GM21528 (cell line): ENCODE results near the gene MXI1.

Source experiments
- ATAC-seq: cut with Tn5 transposase; IDR thresholded peaks from one replicate; pipeline ENCODE4 v1.9.1; 2021; ENCODE audit warnings: mild to moderate bottlenecking, moderate library complexity; ENCODE audit not compliant: unreplicated experiment, low FRiP score

Gene MXI1

DNA sequence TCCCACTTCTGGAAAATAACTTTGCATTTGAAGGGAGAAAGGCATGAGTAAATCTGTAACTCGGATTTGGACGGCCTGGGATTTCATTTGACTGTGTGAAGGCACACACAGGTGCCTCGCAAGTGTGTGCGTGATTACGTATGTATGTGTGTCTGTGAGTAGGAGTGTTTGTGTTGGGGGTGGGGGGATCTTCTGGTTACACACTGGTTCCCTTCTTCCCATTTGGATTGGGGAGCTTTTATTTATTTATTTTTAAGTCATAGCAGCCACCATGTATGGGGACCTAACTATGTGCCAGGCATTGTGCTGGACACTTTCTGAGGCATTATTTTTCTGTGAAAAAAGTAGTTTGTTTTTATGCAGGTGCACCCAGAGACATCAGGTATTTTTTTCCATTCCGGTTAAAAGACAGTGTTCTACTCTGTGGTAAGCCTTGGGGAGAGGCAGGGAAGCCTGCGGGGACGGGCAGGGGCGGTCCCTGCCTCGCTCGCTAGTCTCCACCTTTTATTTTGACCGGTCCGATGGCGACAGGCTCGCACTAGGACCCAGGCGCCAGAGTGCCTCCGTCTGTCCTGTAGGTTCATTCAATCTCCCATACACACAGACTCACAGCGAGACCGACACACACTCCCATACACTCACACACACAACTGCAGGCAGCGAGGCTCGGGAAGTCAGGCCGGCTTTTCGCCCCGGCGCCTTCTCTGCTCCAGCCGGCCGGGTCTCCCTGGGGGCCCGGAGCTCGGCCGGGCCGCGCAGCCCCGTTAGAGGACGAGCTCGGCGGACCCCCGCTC is at the start of gene MXI1:
Gene MXI1, plus strand, starts transcription at position 595 of the 794 bp plus-strand sequence. CDS start 204 bp downstream, outside the sequence.
- peak; percentile 46 for ATAC-seq

DNA sequence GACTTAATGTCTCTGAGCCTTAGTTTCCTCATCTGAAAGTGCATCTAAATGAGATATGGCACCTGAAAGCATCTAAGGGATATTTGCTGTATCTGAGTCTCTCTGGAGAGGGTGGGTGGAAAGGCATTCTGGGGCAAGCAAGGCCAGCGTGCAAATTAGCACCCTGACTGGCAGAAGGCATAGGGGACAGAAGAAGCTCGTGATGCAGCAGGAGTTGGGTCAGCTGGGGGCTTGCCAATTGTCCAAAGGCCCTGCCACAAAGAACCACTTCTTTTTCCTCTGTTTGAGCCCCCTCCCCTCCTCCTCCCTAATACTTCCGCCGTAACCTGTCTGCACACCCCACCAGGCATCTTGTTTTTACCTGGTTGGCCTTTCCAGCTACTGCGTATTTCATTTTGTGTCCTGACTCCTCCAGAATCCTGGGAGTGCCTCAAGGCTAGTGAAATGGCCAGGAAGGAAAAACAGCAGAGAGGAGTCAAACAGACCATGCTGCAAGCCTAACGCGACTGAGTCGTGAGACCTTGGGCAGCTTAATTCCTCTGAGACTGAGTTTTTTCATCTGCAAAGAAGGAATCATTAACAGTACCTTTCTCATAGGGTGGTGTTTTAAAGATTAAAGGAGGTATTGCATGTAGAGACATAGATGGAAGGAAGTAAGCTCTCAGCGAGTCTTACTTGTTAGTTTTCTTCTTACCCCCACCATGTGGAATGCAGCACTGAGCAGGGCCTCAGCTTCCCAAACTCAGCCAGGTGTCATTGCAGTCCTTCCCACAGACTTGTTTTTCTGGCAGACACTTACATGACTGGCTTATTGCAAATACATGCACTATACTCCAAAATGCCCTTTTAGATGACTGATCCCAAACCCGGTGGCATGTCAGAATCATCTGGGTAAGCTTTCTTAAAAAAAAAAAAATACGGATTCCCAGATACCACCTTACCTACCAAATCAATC is 49.1 kb upstream of the MXI1 start:
- ATAC-seq: no peak

DNA sequence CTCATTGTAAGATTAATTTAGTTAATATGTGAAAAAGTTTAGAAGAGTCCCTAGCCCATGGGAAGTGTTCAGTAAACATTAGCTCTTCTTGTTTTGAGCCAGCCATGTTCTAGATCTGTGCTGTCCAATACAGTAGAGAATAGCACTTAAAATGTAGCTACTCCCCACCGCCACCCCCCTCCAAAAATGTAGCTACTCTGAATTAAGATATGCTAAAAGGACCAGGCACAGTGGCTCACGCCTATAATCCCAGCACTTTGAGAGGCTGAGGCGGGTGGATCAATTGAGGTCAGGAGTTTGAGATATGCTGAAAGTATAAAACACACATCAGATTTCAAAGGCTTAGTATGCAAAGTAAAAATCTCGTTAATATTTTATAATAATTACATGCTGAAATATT is 47.3 kb upstream of the MXI1 start:
- no peak for ATAC-seq

DNA sequence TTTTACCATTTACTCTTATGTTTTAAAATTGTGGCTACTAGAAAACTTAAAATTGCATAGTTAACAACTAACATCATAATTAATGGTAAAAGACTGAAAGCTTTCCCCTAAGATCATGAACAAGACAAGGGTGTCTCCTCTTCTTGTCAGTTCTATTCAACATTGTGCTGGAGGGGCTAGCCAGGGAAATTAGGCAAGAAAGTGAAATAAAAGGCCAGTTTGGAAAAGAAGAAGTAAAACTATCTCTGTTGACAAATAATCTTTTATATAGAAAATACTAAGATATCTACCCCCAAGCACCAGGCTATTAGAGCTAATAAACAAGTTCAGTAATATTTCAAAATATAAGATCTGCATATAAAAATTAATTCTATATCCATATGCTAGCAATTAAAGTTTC is 46.9 kb upstream of the MXI1 start:
- ATAC-seq: no peak

DNA sequence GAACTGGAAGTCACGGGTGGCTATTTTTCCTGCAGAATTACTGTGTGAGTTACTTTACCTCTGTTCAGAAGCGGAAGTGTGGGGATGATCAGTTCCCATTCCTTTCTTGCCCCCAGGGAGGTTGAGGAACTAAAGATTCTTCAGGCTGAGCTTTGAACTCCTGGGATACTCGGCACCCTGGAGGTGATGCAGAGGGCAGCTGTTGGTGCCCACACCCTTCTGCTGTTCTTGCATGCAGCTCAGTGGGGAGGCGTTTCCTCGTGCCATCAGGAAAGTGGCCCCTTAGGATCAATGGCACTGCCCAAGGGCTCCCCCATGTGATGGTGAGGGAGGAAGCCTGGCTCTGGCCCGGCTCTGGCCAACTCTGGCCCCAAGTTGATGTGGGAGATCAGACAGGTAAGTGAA is 44.7 kb upstream of the MXI1 start:
- no peak for ATAC-seq

DNA sequence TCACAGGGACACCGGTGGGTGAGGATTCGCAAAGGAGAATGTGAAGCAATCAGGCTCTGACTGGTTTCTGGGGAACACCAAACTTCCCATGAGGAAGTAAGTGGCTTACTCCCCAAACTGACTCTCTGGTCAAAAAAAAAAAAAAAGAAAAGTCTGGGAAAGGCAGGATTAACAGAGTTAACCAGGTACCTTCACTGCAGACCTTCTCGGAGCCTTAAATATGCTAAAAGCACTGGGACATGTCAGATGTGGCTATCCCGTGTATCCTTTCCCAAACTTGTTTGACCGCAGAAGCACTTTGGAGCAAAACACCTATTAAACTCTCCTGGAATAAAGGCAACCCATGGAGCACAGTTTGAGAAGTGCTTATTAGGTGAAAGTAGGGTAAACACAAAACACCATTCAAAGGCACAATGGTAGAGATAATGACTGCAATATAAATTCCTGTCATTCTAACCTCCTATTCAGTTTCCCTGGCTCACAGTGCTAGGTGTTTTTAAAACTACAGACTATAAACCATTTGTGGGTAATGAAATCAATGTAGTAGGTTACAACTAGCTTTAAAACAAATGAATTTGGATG is 44.1 kb upstream of the MXI1 start:
- no peak for ATAC-seq

DNA sequence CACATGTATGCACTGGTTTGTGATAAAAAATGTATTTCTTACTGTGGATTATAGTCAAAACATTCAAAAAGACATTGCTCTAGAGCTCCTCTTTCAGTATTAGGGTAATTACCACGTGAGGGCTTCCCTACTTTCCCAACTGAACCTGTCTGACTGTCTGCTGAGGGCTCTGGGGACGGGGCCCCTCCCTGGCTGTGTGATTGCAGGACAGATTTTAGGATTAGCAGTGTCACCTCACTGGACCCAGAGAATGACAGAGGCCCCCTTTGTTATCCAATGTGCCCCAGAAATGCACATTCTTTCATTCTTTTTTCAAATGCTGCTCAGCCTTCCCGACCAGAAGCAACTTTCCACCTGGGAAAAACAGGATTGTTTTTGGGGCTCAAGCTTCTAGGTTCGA is 43.6 kb upstream of the MXI1 start:
- no peak for ATAC-seq

DNA sequence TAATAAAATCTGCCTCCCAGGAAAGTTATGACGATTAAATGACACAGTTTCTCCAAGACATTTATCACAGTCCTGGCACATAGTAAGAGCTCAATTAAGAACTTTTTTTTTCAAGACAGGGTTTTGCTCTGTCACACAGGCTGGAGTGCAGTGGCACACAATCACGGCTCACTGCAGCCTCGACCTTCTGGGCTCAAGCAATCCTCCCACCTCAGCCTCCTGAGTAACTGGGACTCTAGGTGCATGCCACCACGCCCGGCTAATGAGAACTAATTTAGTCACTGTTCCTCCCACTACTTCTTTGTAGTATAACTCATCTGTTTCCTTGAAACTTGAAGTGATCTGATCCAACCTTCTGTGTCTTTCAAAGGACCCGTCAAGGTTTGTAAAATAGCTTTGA is 42.2 kb upstream of the MXI1 start:
- ATAC-seq: no peak

DNA sequence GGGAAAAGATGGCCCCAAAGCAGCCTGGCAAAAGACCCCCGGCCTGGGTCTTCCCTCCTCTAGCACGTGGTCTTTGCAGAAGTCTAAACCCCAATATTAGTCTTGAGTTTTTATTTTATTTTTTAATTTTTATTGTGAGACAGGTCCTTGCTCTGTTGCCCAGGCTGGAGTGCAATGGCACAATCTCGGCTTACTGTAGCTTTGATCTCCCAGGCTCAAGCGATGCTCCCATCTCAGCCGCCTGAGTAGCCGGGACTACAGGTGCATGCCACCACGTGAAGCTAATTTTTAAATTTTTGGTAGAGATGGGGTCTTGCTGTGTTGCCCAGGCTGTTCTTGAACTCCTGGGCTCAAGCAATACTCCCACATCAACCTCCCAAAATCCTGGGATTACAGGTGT is 40.3 kb upstream of the MXI1 start:
- no peak for ATAC-seq

DNA sequence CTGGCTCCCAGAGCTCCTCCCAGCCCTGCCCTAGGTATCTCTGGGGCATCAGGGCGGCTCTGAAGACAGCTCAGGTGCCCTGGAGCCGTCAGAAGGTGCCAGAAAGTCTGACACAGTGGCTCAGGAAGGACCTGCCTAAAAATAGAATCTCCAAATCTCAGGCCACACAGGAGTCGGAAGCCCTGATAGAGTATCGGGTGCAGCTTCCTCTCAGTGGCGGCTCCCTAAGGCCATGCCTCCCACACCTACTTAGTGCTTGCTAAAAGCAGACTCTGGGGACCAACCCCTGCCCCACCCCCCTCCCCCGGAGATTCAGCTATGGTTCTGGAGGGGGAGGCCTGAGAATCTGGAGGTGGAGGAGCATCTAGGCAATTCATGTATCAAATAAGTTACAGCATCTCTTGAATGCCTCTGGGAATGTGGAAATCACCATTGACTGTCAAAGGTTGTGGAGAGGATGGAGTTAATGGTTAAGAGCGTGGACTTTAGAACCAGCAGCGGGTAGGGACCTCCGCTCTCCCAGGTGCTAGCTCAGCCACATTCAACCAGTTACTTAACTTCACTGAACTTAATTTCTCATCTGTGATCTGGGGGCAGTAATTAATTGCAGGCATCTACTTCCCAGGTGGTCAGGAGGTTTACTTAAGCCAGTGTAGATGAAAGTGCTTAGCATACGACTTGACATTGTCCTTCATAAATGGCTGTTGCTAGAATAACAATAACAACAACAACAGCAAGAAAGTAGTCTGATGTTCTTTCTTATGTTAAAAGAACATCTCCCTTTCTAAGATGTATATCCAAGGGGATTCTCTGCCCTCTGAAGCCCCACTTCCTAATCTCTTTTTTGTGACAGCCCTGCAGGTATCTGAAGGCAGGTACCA is 38.6 kb upstream of the MXI1 start:
- no peak for ATAC-seq

DNA sequence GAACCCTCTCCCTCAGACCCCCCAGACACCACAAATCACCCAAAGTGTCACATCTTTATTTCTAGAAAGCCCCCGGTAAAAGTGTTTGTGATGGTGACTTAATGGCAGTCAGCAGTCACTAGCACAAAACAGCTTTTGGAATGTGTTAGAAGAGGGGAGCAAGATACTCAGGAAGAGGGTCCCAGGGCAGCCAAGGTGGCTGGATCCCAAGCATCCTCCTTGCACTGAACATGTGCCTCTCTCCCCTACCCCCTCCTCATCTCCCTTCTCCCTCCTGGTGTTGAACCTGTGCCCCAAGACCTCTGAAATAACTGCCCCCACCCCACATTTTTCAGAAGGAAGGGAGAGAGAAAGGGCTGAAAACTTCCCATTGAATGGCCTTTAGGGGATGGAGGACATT is 37.8 kb upstream of the MXI1 start:
- ATAC-seq: no peak

DNA sequence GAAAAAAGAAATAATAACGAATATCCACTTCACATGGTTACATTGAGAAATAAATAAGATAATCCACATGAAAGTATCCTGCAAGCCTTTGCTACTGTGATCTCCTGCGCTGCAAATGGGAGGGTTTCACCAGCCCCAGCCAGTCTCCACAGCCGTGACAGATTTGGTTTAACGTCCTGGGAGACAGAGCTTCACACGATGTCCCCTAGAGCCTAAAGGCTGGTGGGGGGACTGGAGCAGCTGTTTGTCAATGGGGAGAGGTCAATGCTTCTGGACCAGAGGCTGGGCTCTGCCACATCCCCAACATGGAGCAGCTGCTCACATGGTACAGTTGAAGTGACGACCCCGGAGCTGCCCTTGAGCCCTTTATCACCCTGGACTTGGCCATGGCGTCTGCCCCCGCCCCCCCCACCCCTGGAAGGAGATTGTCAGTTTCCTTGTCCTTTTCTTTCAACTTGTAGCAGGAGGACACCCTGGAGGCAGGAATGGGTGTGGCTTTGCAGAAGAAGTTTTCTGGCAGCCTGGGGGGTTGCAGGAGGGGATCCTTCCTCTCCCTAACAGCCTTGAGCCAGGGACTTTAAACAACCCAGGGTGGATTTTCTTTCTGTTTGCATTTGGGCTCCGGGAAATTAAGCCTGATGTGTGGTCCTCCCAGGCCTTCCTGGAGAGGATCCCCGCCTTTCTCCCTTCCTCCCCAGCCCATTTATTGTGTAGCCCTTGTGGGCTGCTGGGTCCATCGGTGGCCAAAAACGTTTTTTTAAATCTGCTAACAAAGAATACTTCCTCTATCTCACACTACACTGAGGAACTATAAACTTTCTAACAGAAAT is 37.0 kb upstream of the MXI1 start:
- no peak for ATAC-seq

DNA sequence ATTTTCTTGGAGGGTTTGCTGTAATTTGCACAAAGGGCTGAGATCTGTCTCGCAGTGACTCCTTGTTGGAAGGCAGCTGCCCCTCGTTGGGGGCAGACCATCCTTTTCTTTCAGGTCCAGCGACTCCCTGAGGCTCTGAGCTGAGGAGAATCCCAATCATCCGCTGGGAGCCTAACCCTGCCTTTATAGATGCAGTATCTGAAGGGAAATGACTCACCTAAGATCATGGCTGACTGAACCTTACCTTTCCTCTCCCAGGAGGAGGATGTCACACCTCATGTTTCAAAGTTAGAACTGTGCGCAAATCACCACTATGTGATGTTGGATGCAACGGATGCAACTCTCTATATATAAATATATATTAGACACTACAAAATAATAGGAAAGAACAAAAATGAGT is 36.4 kb upstream of the MXI1 start:
- no peak for ATAC-seq

DNA sequence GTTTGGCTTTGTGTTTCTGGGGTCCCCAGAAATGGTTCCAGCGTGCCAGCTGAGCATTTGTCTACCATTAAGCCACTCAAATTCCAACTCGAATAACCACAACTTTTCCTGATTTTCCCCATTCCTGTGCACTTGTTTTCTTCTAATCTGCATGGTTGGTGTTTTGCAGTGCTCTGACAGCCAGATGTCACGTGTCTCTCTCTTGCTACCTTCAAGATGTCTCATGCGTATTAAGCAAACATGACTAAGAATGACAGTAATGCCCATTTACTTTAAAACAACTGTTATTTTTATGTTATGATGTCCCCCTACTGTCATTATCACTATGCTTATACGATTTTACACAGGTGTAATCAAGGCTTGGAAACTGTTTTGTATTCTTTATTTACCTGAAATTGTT is 35.2 kb upstream of the MXI1 start:
- ATAC-seq: no peak

DNA sequence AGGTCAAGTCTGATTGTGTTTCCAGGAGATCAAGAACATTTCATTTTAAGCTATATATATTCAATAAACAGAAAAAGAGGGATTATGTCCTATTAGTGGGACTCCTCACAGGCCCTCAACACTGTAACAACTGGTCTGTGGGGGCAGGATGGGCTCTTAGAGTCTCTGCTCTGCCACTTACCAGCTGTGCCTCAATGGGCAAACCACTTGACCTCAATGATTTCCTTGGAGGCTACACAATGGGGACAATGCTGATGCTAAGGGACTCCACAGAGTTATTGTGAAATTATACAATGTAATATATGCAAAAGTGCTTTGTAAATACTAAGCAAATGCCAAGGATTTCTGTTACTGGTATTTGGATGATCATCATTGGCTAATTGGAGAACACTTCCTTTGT is 33.2 kb upstream of the MXI1 start:
- ATAC-seq: no peak

DNA sequence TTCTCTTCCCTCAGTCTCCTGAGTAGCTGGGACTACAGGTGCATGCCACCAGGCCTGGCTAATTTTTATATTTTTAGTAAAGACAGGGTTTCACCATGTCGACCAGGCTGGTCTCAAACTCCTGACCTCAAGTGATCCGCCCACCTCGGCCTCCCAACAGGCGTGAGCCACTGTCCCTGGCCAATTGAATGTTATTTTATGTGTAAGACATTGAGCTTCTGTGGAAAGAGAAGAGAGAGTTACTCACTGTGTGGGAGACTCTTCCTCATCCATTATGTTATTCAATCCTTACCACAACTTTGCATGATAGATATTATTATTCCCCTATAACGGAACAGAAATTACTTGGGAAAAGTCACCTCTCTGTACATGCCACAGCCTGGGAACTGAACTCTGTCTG is 32.6 kb upstream of the MXI1 start:
- ATAC-seq: no peak

DNA sequence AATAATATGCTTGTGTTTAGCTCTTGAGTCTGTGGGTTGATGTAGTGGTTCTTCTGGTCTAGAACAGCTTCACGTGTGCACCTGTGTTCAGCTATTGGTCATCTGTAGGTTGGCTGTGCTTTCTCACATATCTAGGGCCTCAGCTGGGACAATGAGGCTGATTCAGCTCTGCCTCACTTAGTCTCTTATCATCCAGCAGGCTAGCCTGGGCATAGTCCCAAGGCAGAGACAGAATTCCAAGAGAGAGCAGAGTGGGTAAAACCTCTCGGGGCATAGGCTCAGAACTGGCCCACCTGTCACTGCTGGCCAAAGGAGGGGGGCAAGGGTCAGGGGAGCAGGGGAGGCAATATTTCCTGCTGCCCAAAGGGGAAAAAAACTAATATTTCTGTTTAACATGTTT is 32.0 kb upstream of the MXI1 start:
- no peak for ATAC-seq

DNA sequence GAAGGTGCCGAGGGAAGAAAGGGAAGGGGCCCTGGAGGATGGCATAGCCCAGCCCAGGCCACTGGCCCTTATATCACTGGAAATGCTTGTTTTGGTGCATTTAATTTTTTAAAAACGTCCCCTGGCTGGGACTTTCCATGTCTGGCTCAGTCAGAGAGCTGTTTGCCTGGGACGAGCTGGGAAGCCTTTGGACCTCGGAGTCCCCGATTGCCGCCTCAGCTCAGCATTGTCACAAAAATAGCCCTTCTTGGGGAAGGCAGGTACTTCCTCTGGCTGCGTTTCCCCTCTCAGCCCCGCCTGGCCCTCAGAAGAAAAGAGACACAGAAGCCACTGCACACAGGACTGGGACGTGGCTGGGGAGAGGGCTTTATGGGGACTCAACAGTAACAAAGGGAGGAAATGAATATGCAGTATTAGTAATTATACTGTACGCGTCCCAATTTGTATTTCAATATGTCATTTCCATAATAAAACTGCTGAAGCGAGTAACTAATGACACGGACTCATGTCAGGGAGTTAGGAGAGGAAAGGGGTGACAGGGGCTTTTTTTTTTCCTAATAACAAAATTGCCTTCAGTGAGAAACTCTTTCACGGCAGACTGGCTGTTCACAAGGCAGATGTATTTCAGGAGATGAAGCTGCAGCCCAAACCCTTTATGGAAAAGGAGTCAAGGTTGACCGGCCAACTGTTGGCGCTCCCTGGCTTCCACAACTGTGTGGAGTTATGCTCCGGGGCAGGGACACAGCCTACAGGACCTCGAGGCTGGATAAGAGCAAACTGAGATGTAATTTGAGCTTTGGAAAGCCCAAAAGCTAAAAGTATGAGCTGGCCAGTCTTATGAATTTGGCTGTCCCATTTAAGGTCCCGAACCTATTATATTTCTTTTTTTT is 31.0 kb upstream of the MXI1 start:
- ATAC-seq: no peak

DNA sequence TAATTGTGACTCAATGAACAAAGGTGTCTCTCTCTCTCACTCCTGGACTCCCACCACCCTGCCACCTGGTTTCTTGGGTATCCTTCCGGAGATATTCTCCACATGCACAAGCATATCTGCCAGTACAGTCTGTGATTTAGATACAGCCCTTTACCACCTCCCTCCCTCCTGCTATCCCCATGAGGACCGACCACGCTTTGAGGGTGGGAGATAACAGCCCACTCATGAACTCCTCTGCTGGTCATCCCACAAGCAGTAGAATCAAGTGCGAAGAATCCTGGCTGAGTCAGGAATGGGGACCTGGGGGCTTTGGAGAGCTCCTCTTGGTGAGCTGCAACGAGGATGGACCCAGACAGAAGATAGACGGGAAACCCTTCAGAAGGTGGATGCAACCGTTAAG is 28.2 kb upstream of the MXI1 start:
- no peak for ATAC-seq
